GM21447 (cell line): ENCODE data around the gene FNIP2.
"Not testable (repeated sequence)": the region's sequence is repeated elsewhere in the genome, so short reads cannot be mapped to it uniquely, and the experiment has no call there.

Experiments used
- ATAC-seq: cut with Tn5 transposase; IDR thresholded peaks from one replicate; pipeline ENCODE4 v1.9.1; 2021; ENCODE audit not compliant: unreplicated experiment

FNIP2 gene

DNA sequence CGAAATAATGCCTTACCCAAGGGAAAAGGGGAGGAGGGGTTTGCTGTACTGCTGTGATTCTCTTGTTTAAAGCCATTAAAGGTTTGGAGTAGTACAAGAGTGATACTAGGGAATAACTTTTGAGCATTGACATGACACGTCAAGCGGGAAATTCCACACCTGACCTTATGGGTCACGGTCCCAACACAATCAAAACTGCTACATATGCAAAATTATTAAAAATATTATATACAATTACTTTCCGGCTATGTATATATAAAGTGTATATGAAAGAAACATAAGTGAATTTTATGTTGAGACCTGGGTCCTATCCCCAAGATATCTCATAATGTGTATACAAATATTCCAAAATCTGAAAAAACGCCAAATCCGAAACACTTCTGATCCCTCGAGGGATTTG is 21.0 kb downstream of the FNIP2 start:
- ATAC-seq = no peak

DNA sequence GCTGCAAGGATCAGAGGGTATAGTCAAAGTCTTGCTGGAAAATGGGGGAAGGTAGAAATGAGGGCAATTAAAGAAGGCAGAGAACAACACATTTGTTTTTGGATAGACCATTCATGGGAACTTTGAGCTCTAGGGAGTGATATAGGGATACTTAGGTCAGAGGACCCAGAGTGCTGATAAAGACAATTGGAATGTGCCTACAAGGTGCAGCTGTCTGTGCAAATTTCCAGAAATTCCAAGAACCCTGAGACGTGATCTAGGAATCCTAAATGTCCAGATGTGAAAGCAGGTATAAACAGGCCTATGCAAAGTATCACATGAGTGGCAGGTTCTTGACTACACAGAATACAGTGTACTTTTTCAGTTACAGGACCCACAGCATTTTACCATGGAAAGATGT is 24.2 kb downstream of the FNIP2 start:
- ATAC-seq = no peak

DNA sequence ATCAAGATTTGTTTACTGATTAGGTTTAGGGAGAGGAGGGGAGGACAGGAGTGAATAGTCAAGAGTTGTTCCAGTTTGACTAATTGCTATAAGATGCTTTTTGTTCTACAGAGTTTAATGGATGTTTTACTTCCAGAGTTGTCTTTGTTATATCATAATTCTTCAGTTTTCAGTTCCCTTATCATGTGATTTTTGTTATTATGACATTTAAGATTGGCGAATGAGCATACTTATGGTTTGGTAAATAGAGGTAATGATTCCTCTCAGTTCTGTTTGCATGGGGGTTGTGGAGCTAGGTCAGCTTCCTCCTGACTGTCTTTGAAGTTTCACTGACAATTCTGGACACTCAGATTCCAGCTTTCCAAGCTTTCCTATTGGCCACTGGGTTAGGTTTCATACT is 24.6 kb downstream of the FNIP2 start:
- ATAC-seq = not testable (repeated sequence)

DNA sequence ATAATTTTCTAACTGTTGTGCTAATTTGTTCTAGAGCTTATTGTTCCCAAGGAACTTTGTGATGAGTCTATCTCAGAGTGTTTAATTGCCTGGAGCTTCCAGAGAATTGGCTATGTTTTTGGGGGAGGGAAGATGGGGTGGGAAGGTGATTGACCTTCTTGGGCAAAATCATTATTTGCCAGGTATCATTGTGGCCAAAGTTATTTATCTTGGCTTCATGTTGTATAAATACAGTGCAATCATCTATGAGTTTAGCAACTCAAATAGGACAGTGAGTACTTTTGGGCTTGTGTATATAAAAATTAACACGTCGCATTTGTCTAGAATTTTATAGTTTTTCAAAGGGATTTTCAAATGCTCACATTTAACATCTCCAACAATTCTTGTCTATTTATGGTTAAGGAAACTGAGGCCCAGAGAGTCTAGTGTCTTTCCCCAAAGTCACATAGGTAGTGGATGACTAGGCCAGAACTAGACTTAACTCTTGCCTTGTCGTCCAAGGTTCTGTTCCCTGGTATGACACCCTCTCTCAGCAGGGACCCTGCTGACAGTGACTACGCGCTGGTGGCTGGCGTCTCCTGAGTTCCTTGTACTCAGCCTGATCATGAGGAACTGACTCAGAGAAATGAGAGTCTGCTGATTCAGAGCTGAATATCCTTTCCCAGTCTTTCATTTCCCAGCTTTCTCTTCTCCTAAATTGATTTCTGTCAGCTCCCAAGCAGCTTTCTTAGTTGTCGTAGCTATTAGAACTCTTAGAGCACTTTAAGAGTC is 27.7 kb downstream of the FNIP2 start:
- ATAC-seq = no peak

DNA sequence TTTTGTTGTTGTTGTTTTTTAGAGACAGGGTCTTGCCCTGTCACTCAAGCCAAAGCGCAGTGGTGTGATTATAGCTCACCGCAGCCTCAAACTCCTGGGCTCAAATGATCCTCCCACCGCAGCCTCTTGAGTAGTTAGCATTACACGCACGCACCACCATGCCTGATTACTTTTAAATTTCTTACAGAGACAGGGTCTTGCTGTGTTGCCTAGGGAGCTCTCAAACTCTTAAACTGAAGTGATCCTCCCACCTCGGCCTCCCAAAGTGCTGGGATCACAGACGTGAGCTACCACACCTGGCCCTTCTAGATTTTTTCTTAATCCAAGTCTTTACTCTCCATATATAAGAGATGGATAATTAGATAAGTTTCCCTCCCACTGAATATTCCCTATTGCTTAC is 29.2 kb downstream of the FNIP2 start:
- ATAC-seq = no peak

DNA sequence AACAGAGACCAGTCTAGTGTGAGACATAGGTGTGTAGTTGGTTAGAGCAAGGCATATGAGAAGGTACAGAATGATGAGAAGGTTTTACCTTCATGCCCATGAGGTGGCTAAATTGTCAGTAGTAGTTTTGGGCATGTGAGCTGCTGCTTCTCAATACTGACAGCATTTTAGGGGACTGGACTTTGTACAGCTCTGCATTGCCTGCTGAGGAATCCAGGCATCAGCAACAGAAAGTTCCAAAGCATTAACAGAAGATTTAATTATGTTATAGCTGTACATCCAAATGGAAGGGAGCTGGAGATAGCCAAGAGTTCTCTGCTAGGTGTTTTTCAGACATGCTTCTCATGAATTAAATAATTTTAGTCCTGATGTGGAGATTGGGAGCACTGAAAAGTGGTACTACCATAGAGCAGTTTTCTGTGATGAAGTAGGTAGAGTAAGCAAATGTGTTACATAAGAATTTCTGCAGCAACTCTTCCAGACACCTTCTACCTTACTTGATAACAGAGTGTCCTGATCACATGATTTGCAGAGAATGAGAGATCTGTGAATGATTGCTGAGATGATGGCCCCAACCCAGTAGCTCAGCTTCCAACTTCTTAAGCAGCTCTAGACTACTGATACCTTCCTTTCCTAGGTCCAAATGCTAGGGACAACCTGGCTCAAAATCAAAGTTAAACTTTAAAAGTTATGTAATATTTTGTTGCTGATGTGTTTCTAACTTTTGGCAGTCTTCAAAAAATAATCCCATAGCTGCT is 30.4 kb downstream of the FNIP2 start:
- no peak for ATAC-seq

DNA sequence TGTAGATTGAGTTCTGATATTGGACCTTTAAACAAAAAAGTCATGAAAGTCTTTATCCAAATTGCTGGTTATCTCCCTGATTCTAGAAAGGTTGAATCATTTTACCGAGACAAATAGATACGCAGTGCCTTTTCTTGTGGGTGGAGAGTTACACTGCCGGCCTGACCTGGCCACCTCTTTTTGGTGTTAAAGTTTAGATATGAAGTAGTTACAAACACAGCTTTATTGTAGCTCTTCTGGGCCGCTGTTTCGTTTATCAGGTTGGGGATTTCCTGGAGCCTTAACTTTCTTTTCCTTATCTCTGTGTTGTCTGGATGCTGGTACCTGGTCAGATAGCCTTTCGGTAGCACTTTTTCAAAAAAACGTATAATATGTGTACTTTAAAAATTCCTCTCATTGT is 31.0 kb downstream of the FNIP2 start:
- ATAC-seq = no peak

DNA sequence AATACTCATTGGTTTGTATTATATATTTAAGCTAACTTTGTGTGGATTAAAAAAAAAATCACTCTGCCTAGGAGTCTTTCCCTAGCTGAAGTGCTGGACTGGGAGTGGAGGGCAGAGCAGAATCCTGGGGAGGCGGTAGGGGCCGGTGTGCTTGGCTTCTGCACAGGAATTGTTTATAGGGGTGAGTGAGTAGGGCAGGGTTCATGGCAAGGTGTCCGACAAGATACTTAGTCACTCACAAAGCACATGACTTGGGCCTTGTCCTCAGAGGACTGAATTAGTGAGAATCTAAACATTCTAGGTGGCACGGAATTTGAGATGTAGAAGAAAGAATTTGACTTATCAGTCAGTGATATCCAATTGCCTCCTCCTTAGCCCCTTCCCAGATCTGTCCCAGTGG is 32.2 kb downstream of the FNIP2 start:
- ATAC-seq = no peak

DNA sequence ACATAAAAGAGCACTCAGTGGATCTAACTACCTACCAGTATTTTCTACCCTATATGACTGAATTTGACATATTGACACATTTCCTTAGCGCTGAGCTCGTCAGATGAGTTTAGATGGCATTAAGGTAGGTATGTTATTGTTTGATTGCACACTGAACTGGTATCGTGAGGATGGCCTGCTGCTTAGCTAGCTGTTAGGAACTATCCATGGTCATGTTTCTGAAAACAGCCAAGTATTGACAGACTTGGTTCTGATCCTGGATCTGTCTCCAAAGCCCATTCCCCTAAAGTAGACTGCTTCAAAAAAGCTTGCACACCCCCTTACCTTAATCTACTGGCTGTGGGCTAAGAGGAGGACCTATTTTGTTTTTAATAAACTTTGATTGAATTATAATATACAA is 32.9 kb downstream of the FNIP2 start:
- ATAC-seq = no peak

DNA sequence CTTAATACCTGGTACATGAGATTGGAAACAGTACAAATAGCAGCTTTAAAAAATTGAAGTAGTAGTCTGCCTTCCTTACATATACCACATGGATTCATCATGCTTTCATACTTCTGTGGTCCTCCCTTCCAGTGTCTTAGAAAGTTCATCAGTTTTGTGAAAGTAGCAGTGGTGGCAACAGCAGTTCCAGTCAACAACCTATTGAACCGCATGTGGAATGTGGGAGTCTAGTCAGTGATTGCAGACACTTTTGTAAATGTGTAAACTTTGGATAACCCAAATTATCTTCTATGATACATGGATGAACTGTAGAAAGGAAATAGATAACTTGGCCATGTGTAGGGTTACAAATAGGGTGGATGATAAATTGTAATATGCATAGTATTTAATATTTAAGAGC is 34.1 kb downstream of the FNIP2 start:
- ATAC-seq = no peak

DNA sequence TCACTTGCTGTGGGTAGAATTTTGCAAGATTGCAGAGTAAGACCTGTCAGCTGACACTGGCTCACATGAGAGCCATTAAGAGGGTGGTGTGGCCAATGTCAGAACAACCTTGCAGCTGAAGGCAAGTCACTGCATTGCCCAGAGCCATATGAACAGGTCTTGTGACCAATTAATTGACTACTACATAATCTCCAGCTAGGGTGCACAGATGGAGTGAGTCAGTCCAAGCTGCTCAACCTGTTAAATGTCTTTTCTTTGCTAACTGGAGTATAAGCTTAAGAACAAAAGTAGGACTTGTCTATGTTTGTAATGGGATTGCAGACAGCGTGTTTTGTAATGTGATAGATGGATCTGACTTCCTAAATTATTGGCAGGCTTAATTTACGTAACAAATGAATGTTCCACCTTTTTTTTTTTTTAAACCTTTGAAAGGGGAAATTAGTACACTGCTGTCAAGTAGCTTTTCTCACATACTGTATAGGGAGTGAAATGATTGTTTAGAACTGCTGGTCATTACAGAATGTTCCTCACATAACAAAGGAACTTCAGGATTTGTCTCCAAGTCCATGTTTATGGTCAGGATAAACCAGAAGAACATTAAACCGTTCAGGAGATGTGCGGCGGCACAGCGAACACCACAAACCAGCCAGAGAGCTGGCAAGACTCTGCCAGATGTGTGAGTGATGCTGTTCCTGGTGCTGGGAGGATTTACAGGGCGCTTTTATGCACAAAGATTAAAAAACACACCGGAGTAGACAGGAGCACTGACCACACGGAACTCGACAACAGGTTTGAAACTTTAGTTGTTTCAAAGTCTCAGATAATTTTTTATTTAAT is 37.0 kb downstream of the FNIP2 start:
- ATAC-seq = no peak

DNA sequence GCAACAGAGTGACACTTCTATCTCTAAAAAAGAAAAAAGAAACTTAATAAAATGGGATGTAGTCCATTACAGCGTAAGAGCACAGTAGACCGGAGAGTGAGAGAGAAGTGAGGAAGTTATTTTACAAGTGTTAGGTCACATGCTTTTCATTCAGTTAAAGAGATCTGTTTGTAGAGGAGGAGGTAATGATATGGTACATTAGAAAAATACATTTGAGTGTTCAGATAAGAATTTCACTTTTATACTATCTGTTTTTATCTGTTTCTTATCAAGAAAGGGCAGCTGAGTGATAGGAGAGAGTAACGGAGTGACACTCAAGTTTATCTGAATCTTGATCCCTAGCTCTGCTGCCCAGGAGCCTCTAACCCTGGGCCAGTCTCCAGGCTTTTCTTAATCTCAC is 38.9 kb downstream of the FNIP2 start:
- no peak for ATAC-seq

DNA sequence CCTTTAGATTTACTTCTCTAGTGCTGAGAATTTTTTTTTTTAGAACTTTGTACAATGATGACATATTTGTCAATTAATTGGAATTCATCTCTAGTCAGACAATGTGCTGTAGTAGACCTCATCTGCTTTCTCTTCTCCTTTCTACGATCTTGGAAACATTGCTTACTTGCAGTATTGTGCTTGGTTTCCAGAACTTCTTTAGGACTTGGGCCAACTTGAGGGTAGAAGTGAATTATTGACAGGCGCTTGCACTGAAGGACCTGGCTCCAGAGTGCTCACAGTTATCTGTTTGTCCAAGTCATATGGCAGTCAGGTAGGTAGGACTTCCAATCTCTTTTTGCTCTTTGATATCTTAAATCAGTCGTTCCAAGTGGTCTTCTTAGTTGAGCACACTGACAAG is 39.6 kb downstream of the FNIP2 start:
- no peak for ATAC-seq

DNA sequence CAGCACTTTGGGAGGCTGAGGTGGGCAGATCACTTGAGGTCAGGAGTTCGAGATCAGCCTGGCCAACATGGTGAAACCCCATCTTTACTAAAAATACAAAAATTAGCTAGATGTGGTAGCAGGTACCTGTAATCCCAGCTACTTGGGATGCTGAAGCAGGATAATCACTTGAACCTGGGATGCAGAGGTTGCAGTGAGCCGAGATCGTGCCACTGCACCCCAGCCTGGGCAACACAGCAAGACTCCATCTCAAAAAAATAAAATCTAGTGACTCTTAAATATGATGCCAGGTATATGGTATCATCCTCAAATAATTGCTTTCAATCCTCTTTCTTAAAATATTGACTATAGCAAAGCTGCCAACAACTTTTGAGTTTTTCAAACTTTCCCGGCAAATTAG is 40.4 kb downstream of the FNIP2 start:
- ATAC-seq = not testable (repeated sequence)

DNA sequence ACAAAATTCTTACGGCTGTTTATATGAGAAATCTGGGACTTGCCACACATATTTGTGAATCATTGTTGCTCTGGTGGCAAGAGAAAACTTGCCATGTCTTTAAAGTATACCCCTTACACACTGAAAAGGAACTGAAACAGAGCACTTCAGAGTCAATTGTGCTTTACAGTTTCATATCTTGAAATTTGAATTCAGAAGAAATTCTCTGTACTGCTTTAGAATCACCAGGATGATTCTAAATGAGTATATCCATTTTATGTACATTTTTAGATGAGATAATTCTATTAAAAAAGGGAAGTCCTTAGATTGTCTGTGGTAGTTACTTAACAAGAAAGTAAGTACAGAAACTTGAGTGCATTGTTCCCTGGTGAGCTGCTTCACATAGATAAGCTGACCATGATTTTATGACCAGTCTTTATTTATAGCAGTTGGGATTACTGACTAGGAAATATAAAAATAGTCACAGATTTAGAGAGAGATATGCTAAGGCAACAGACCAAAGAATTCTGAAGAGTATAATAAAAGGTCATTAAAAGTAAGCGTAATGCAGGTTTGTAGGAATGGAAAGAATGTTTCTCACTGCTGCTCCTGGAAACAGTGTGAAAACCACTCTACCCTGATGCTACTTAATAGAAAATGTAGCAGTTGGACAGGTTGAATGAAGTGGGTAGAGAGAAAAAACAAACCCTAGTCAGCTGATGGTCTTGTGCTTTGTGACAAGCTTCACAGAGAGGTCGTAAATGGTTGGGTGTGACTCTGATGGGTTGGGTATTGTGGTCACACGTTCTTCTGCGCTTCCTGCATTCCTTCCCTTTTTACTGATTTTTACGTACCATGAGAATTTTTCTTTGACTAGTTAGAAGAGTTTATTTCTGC is 41.0 kb downstream of the FNIP2 start:
- ATAC-seq = peak; percentile 72

DNA sequence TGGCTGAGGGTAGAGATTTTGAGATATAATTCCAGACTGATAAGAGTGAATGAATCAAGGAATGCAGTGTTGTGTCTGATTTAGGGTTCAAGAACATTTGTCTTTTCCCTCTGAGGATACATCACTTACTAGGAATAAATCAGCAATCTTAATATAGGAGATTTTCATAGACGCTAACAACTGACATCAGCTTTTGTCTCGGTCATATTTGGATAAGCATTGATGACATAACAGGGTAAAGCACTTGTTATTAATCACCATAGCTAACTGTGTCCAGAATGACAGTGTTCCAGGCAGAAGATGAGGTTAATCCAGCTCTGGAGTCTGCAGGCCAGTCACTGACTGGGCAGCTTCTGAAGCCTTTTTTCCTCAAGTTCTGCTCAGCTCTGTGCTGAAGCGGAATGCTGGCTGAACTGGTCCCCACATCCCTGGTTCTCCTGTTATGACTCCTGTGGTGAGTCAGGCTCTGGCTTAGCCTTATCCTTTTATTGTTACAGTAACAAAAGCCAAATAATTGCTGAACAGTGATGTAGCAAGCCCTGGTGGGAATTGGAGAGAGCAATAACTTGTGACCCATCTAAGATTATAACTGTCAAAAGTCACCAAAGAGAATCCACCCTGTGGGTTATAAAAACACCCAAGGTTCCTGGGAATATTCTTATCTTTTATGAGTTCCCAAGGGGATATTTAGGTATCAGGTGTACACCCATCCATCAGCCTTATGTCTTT is 41.8 kb downstream of the FNIP2 start:
- peak; percentile 10 for ATAC-seq

DNA sequence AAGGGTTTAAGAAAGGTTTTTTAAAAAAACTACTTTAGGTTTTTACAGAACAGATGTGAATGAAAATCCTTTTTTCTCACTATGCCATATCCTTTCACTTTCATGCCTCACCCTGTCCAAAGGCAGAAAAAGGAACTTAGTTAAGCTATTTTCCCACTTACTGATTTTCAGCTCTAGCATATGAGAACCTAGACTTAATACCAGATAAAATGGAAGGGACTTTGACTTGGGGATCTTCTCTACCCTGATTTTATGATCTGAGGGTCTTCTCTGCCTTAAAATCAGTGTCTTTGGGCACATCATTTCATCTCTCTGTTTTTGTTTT is 42.4 kb downstream of the FNIP2 start:
- peak; percentile 9 for ATAC-seq

DNA sequence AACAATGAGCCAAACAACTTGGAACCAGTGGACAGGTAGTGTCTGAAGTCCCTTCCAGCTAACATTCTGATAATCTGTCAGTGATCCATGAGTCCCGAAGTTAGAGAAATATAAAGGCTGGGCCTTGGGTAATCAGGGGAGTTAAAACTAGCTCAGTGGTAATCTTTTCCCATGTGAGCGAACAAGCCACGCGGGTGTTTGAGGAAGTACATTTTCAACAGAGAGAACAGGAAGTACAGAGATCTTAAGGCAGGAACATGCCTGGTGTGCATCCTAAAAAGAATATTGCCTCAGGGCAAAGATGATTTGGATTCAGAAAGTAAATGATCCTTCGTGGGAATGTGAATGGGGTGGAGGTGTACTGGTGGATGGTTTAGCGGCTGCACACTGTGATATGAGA is 42.9 kb downstream of the FNIP2 start:
- peak; percentile 22 for ATAC-seq

DNA sequence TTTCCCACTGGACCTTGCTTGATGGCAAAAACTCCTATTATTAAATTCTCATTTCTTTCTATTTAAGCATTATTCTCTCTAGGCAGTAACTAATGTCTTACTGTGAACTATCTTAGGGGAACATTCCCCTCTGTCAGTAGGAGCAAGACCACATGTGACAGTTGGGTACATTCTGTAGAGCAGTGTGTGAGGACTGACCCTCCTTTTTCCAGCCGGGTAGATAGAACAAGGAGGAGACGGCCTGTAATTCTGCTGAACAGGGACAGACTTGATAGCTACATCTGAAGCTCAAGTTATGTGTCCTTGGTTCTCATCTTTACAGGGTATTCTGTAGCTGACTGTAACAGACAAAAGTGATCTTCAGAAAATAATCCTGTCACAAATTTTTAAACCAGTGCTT is 43.3 kb downstream of the FNIP2 start:
- ATAC-seq = no peak

DNA sequence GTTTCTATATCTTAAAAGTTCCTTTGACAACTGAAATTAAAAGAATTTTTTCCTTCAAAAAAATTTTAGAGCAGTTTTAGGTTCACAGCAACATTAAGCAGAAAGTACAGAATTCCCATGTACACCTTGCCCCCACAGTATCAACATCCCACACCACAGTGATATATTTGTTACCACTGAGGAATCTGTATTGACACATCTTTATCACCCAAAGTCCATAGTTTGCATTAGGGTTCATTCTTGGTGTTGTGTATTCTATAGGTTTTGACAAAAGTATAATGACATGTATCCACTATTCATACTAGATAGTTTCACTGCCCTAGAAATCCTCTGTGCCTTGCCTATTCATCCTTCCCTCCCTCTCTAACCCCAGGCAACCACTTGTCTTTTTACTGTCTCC is 43.7 kb downstream of the FNIP2 start:
- ATAC-seq = no peak
